K562 (cell line): ENCODE data around the gene LST1. TPM values are rescaled to one million over a fixed set of nuclear protein-coding genes. Genes with fewer than 3 reads are reported as not detected.

ENCODE experiments used
- ARID1B ChIP-seq: fragments of 450-650 bp; IDR thresholded peaks from 2 replicates; pipeline ENCODE4 v1.6.1; 2016; ENCODE audit warnings: antibody characterized with exemption, mild to moderate bottlenecking, inconsistent platforms
- BRD4 ChIP-seq: fragments of 200-600 bp; sonication (generic); IDR thresholded peaks from 2 replicates; pipeline ENCODE4 v1.6.1; 2017; ENCODE audit warnings: inconsistent platforms
- CEBPG ChIP-seq, 3 experiments: fragments of 200-800 bp in 1 of 3; sonication (Bioruptor generic) in 1 of 3; sonication (generic) in 1 of 3; formaldehyde crosslinking in 1 of 3; IDR thresholded peaks in 2 of 3; conservative IDR thresholded peaks in 1 of 3; 2 replicates each; pipeline versions ENCODE4 v1.6.1 to v1.8.0; 2016 to 2022; ENCODE audit warnings: missing compliant biosample characterization in 2 of 3, missing genetic modification characterization in 2 of 3, mild to moderate bottlenecking in 1 of 3, missing genetic modification reagents in 1 of 3
- CTBP1 ChIP-seq: fragments of 450-650 bp; IDR thresholded peaks from 2 replicates; pipeline ENCODE4 v1.6.1; 2016; ENCODE audit warnings: borderline replicate concordance
- DPF2 ChIP-seq: fragments of 450-650 bp; IDR thresholded peaks from 2 replicates; pipeline ENCODE4 v1.6.1; 2016
- FOXK1 ChIP-seq: sonication (generic); formaldehyde crosslinking; IDR thresholded peaks from 2 replicates; pipeline ENCODE4 v1.8.0; 2022; ENCODE audit warnings: missing genetic modification reagents, mild to moderate bottlenecking, borderline replicate concordance
- HNRNPL ChIP-seq: fragments of 200-400 bp; formaldehyde crosslinking; IDR thresholded peaks from 2 replicates; pipeline ENCODE4 v1.6.1; 2017; ENCODE audit warnings: low read depth, mild to moderate bottlenecking, low read length
- JUND ChIP-seq, 2 experiments: IDR thresholded peaks; 2 replicates in 1 of 2; 3 replicates in 1 of 2; pipeline ENCODE4 v1.6.1; 2011; ENCODE audit warnings: borderline replicate concordance in 2 of 2, low read depth in 2 of 2, low read length in 2 of 2, improper control_type of control experiment in 1 of 2, missing biosample characterization in 1 of 2, missing genetic modification characterization in 1 of 2, missing genetic modification reagents in 1 of 2
- KHSRP ChIP-seq: fragments of 450-650 bp; IDR thresholded peaks from 2 replicates; pipeline ENCODE4 v1.6.1; 2017
- MED1 ChIP-seq: sonication (generic); formaldehyde crosslinking; IDR thresholded peaks from 2 replicates; pipeline ENCODE4 v1.8.1; 2023; ENCODE audit warnings: missing genetic modification reagents, borderline replicate concordance
- NEUROD1 ChIP-seq: fragments of 150-350 bp; IDR thresholded peaks from 2 replicates; pipeline ENCODE4 v1.6.1; 2014; ENCODE audit warnings: borderline replicate concordance, low read length, low read depth; ENCODE audit not compliant: partially characterized antibody
- NRF1 ChIP-seq, 2 experiments: fragments of 450-650 bp; IDR thresholded peaks in 1 of 2; conservative IDR thresholded peaks in 1 of 2; 2 replicates each; pipeline ENCODE4 v1.6.1; 2014; ENCODE audit warnings: mild to moderate bottlenecking in 2 of 2
- TRIM24 ChIP-seq, 2 experiments: fragments of 450-650 bp; IDR thresholded peaks; 2 replicates each; pipeline ENCODE4 v1.6.1; 2016
- ZBTB1 ChIP-seq: sonication (generic); formaldehyde crosslinking; IDR thresholded peaks from 2 replicates; pipeline ENCODE4 v1.8.1; 2023; ENCODE audit warnings: missing genetic modification reagents, low read depth, mild to moderate bottlenecking, borderline replicate concordance
- ZC3H11A ChIP-seq: IDR thresholded peaks from 2 replicates; pipeline ENCODE4 v1.6.1; 2012; ENCODE audit warnings: low read depth, low read length, improper control_type of control experiment
- ZNF263 ChIP-seq: sonication (generic); formaldehyde crosslinking; IDR thresholded peaks from 2 replicates; pipeline ENCODE4 v1.8.0; 2022; ENCODE audit warnings: mild to moderate bottlenecking, missing genetic modification reagents, borderline replicate concordance
- ZNF79 ChIP-seq: fragments of 250-450 bp; sonication (Bioruptor Pico); IDR thresholded peaks from 2 replicates; pipeline ENCODE4 v1.4.0; 2020; ENCODE audit warnings: low read depth, mild to moderate bottlenecking, moderate library complexity
- polyA plus RNA-seq, 8 experiments: library from polyadenylated mRNA; depleted of rRNA in 4 of 8; stranded (reverse) in 5 of 8; unstranded in 3 of 8; fragments of >200 nt; fragmentation: Nextera tagmentation in 2 of 8; fragmentation: Illumina TruSeq in 1 of 8; extraction: Ambion mirVana in 2 of 8; extraction: Trizol in 1 of 8; gene quantifications; 2 replicates each; pipeline versions ENCODE4 v1.2.1 to v1.2.3, GENCODE V29; 2011 to 2014; ENCODE audit warnings: inconsistent platforms in 1 of 8, missing spikeins in 1 of 8
- total RNA-seq, 7 experiments: library from RNA; depleted of rRNA in 6 of 7; stranded (reverse); fragments of >200 nt in 6 of 7; fragmentation: Illumina TruSeq in 2 of 7; extraction: Trizol in 2 of 7; gene quantifications; 2 replicates each; pipeline versions ENCODE4 v1.2.1 to v1.2.3, GENCODE V29; 2011 to 2021; ENCODE audit warnings: low replicate concordance in 1 of 7
- TF ChIP-seq, protein P1 (sequence below): fragments of 450-650 bp; IDR thresholded peaks from 2 replicates; pipeline ENCODE4 v1.6.1; 2016; ENCODE audit warnings: low read depth, mild to moderate bottlenecking, moderate library complexity
- TF ChIP-seq, protein P2 (sequence below): sonication (generic); formaldehyde crosslinking; IDR thresholded peaks from 2 replicates; pipeline ENCODE4 v1.8.0; 2022; ENCODE audit warnings: missing genetic modification reagents, mild to moderate bottlenecking, moderate library complexity, borderline replicate concordance
- TF ChIP-seq, protein P3 (sequence below), 2 experiments: fragments of 200-800 bp in 1 of 2; sonication (Bioruptor generic) in 1 of 2; sonication (generic) in 1 of 2; formaldehyde crosslinking in 1 of 2; IDR thresholded peaks in 1 of 2; conservative IDR thresholded peaks in 1 of 2; 2 replicates each; pipeline versions ENCODE4 v1.5.0 to v1.6.1; 2016 to 2020; ENCODE audit warnings: missing compliant biosample characterization in 1 of 2, missing genetic modification characterization in 1 of 2, missing genetic modification reagents in 1 of 2
- TF ChIP-seq, protein P4 (sequence below): fragments of 450-650 bp; conservative IDR thresholded peaks from 2 replicates; pipeline ENCODE4 v1.6.1; 2016; ENCODE audit warnings: missing genetic modification characterization, low read depth, mild to moderate bottlenecking, missing compliant biosample characterization, moderate library complexity

LST1 gene
- total and polyA plus RNA-seq, 9 of the 15 experiments (the other 6 are each of a cell fraction or from before 2014, with no cell fraction given) = 0.82 to 7.8 (median 1.7) TPM

DNA sequence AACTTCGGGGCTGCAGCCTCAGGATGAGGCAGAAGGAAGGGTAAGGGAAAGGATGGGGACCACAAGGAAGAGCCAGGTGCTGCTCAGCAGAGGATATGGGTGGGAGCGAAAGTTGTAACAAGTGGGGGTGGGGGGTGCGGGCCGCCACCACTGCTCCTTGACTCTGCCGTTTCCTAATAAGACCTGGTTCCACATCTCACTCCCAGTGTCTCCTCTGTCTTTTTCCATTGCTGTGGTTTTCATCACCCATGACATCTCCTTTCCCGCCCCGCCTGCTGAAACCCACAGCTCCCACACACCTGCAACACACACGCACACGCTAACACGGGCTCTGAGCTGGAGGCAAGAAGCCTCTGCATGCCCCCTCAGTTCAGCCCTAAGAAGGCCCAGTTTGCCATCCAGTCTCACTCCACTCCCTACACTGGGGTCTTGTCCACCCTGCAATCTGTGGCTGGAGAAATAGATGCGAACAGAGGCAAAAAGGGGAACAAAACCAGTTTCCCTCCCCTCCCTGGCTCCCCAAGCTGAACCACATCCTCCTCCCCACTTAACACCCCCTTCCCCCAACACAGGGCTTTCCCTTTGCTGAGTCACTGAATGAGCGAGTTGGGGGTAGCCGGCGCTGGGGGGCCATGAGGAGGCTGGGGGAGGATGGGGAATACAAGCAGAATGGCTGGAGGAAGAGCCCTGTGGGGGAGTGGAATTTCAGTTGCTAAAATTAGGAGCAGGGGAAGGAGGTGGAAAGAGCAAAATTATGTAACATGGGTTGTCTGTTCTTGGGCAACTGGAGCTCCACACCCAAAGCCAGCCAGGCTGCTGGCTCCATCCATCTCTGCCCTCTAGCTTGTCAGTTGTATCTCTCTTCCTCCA lies 27.2 kb upstream of the LST1 start (continued):
- TF ChIP-seq, protein P1, sequence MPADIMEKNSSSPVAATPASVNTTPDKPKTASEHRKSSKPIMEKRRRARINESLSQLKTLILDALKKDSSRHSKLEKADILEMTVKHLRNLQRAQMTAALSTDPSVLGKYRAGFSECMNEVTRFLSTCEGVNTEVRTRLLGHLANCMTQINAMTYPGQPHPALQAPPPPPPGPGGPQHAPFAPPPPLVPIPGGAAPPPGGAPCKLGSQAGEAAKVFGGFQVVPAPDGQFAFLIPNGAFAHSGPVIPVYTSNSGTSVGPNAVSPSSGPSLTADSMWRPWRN = no peak
- TF ChIP-seq DPF2 (peak; percentile 79), NRF1 (conservative IDR thresholded peaks at IDR 0.05 in 1 of 2, IDR thresholded peaks at IDR 0.05 in 1 of 2) (no peak), CTBP1 (peak; percentile 46; the same call in 1 of the 2 replicates), ZNF263 (CRISPR knock-in tag) (peak; percentile 72; the same call in 1 of the 2 replicates), ZNF79 (0 out of 2 replicates have a peak, but pooled peaks have one; percentile 3), CEBPG (CRISPR knock-in tag; IDR thresholded peaks at IDR 0.05) (peak; percentile 92), CEBPG (tag; conservative IDR thresholded peaks at IDR 0.05 in 1 of 2, IDR thresholded peaks at IDR 0.05 in 1 of 2) (peak; percentile 52 to 94), ARID1B (peak; percentile 70), ZBTB1 (CRISPR knock-in tag) (no peak), KHSRP (no peak), ZC3H11A (no peak), HNRNPL (no peak), FOXK1 (no peak), NEUROD1 (peak; percentile 69), JUND (IDR thresholded peaks at IDR 0.05; ENCODE audit: borderline replicate concordance, low read depth, low read length) (peak; percentile 57), JUND (tag; IDR thresholded peaks at IDR 0.05; ENCODE audit: borderline replicate concordance, low read depth, low read length) (no peak; the same call in 2 of the 3 replicates), MED1 (no peak), TRIM24 (IDR thresholded peaks at IDR 0.05) (peak in 1 of 2 experiments; percentile 31; a peak in 2 of 4 replicates), BRD4 (0 out of 2 replicates have a peak, but pooled peaks have one; percentile 22)
- TF ChIP-seq, protein P2, sequence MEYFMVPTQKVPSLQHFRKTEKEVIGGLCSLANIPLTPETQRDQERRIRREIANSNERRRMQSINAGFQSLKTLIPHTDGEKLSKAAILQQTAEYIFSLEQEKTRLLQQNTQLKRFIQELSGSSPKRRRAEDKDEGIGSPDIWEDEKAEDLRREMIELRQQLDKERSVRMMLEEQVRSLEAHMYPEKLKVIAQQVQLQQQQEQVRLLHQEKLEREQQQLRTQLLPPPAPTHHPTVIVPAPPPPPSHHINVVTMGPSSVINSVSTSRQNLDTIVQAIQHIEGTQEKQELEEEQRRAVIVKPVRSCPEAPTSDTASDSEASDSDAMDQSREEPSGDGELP (CRISPR knock-in tag) = peak; percentile 38; the same call in 1 of the 2 replicates
- TF ChIP-seq, protein P3, sequence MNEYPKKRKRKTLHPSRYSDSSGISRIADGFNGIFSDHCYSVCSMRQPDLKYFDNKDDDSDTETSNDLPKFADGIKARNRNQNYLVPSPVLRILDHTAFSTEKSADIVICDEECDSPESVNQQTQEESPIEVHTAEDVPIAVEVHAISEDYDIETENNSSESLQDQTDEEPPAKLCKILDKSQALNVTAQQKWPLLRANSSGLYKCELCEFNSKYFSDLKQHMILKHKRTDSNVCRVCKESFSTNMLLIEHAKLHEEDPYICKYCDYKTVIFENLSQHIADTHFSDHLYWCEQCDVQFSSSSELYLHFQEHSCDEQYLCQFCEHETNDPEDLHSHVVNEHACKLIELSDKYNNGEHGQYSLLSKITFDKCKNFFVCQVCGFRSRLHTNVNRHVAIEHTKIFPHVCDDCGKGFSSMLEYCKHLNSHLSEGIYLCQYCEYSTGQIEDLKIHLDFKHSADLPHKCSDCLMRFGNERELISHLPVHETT (CRISPR knock-in tag; conservative IDR thresholded peaks at IDR 0.05 in 1 of 2, IDR thresholded peaks at IDR 0.05 in 1 of 2) = peak in 1 of 2 experiments; percentile 44; a peak in 1 of 4 replicates
- TF ChIP-seq, protein P4, sequence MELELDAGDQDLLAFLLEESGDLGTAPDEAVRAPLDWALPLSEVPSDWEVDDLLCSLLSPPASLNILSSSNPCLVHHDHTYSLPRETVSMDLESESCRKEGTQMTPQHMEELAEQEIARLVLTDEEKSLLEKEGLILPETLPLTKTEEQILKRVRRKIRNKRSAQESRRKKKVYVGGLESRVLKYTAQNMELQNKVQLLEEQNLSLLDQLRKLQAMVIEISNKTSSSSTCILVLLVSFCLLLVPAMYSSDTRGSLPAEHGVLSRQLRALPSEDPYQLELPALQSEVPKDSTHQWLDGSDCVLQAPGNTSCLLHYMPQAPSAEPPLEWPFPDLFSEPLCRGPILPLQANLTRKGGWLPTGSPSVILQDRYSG (tag) = no peak
